Measurements from ENCODE around the gene RAET1E.
"Not testable (repeated sequence)": the region's sequence is repeated elsewhere in the genome, so short reads cannot be mapped to it uniquely, and the experiment has no call there.

RAET1E gene

GRCh38 chr6:149929422-149929821 is 31.5 kb upstream of the RAET1E start:
- no peak overlapping the region for H3K4me3 ChIP-seq (ENCODE audit: low read depth, low read length)

- not testable (repeated sequence) for H3K4me3 ChIP-seq (ENCODE audit: low read depth, low read length)
Observed at GRCh38 chr6:149927025-149927424, 29.1 kb upstream of the RAET1E start.

- peak overlapping the region; percentile 24 for H3K4me3 ChIP-seq (ENCODE audit: low read depth, low read length)
Observed at GRCh38 chr6:149925974-149926777, 28.3 kb upstream of the RAET1E start.

GRCh38 chr6:149925253-149925973 is 27.5 kb upstream of the RAET1E start:
- H3K4me3 ChIP-seq (ENCODE audit: low read depth, low read length) = peak overlapping the region; percentile 24

GRCh38 chr6:149924933-149925252 is 27.0 kb upstream of the RAET1E start:
- no peak overlapping the region for H3K4me3 ChIP-seq (ENCODE audit: low read depth, low read length)

GRCh38 chr6:149924206-149924932 is 26.5 kb upstream of the RAET1E start:
- no peak overlapping the region for H3K4me3 ChIP-seq (ENCODE audit: low read depth, low read length)

- H3K4me3 ChIP-seq (ENCODE audit: low read depth, low read length) = peak overlapping the region; percentile 9
Observed at GRCh38 chr6:149923327-149923986, 25.5 kb upstream of the RAET1E start.

- H3K4me3 ChIP-seq (ENCODE audit: low read depth, low read length) = peak within 1 kb of the TSS; percentile 45
Observed at GRCh38 chr6:149922642-149923326, 24.9 kb upstream of the RAET1E start, which contains the start of gene RAET1G. TSS of gene RAET1G (minus strand) at chr6:149923121. CDS start at chr6:149923010, 111 bp downstream.

- H3K4me3 ChIP-seq (ENCODE audit: low read depth, low read length) = peak overlapping the region; percentile 45
Observed at GRCh38 chr6:149922091-149922490, 24.2 kb upstream of the RAET1E start.

GRCh38 chr6:149921361-149921760 is 23.4 kb upstream of the RAET1E start:
- H3K4me3 ChIP-seq (ENCODE audit: low read depth, low read length) = no peak overlapping the region

GRCh38 chr6:149919834-149920225 is 21.9 kb upstream of the RAET1E start:
- no peak overlapping the region for H3K4me3 ChIP-seq (ENCODE audit: low read depth, low read length)

GRCh38 chr6:149919126-149919833 is 21.4 kb upstream of the RAET1E start:
- H3K4me3 ChIP-seq (ENCODE audit: low read depth, low read length) = not testable (repeated sequence)

GRCh38 chr6:149918151-149918905 is 20.4 kb upstream of the RAET1E start:
- H3K4me3 ChIP-seq (ENCODE audit: low read depth, low read length) = no peak overlapping the region

- H3K4me3 ChIP-seq (ENCODE audit: low read depth, low read length) = no peak overlapping the region
Observed at GRCh38 chr6:149917679-149918078, 19.8 kb upstream of the RAET1E start.

GRCh38 chr6:149915970-149916865 is 18.3 kb upstream of the RAET1E start:
- H3K4me3 ChIP-seq (ENCODE audit: low read depth, low read length) = no peak overlapping the region

GRCh38 chr6:149913540-149914240 is 15.8 kb upstream of the RAET1E start:
- H3K4me3 ChIP-seq (ENCODE audit: low read depth, low read length) = no peak overlapping the region

- no peak overlapping the region for H3K4me3 ChIP-seq (ENCODE audit: low read depth, low read length)
Observed at GRCh38 chr6:149913085-149913484, 15.2 kb upstream of the RAET1E start.

- not testable (repeated sequence) for H3K4me3 ChIP-seq (ENCODE audit: low read depth, low read length)
Observed at GRCh38 chr6:149912680-149913079, 14.8 kb upstream of the RAET1E start.
